ENCODE data around the gene SLC25A19.
"Not testable (repeated sequence)": the region's sequence is repeated elsewhere in the genome, so short reads cannot be mapped to it uniquely, and the experiment has no call there.

SLC25A19 gene

GRCh38 chr17:75301049-75301448 lies 11.8 kb upstream of the SLC25A19 start:
- DNase-seq, result no peak

- no peak for DNase-seq
These were observed 11.0 kb upstream of the SLC25A19 start for GRCh38 chr17:75300280-75300679.

GRCh38 chr17:75295201-75296158 lies 6.2 kb upstream of the SLC25A19 start:
- DNase-seq, result no peak

- not testable (repeated sequence) for DNase-seq
These were observed 3.7 kb upstream of the SLC25A19 start for GRCh38 chr17:75292810-75293448.

- peak; percentile 72 for DNase-seq
These were observed 652 bp upstream of the SLC25A19 start for GRCh38 chr17:75289832-75290337.

GRCh38 chr17:75288770-75289114 lies 491 bp downstream of the SLC25A19 start:
- no peak for DNase-seq

- DNase-seq, result no peak
These were observed 874 bp downstream of the SLC25A19 start for GRCh38 chr17:75288359-75288758.

GRCh38 chr17:75287221-75287620 lies 2.0 kb downstream of the SLC25A19 start:
- DNase-seq, result no peak

GRCh38 chr17:75285123-75285522 lies 4.1 kb downstream of the SLC25A19 start:
- DNase-seq, result no peak

GRCh38 chr17:75280189-75280588 lies 9.0 kb downstream of the SLC25A19 start:
- not testable (repeated sequence) for DNase-seq

GRCh38 chr17:75277664-75278071 lies 11.6 kb downstream of the SLC25A19 start:
- DNase-seq, result no peak

- DNase-seq, result no peak
These were observed 15.1 kb downstream of the SLC25A19 start for GRCh38 chr17:75273977-75274708.

GRCh38 chr17:75272848-75273184 lies 16.4 kb downstream of the SLC25A19 start:
- DNase-seq, result no peak

- no peak for DNase-seq
These were observed 17.0 kb downstream of the SLC25A19 start for GRCh38 chr17:75271955-75272847.

GRCh38 chr17:75271233-75271954 lies 17.8 kb downstream of the SLC25A19 start:
- peak; percentile 88 for DNase-seq

GRCh38 chr17:75270966-75271232 lies 18.3 kb downstream of the SLC25A19 start, which contains the start of gene MIF4GD:
Gene MIF4GD, minus strand, starts transcription at chr17:75271231. Its CDS starts 1,036 bp downstream, at chr17:75270195.
- no peak for DNase-seq

- DNase-seq, result peak; percentile 53
These were observed 18.8 kb downstream of the SLC25A19 start for GRCh38 chr17:75270218-75270965.

- DNase-seq, result no peak
These were observed 19.4 kb downstream of the SLC25A19 start for GRCh38 chr17:75269844-75270217.

- no peak for DNase-seq
These were observed 21.6 kb downstream of the SLC25A19 start for GRCh38 chr17:75267411-75268232.

- DNase-seq, result no peak
These were observed 22.2 kb downstream of the SLC25A19 start for GRCh38 chr17:75267153-75267410.
